HepG2 (cell line): ENCODE data around the gene ERP44.

Source experiments
- CTCF ChIP-seq: sonication (generic); formaldehyde crosslinking; IDR thresholded peaks from 2 replicates; pipeline ENCODE4 v1.5.0; 2020; ENCODE audit warnings: mild to moderate bottlenecking, missing genetic modification reagents, moderate library complexity
- GLI4 ChIP-seq: sonication (generic); formaldehyde crosslinking; IDR thresholded peaks from 2 replicates; pipeline ENCODE4 v1.5.1; 2020; ENCODE audit warnings: missing genetic modification reagents, mild to moderate bottlenecking, moderate library complexity, borderline replicate concordance
- POLR2AphosphoS5 ChIP-seq: IDR thresholded peaks from 2 replicates; pipeline ENCODE4 v1.6.1; 2012; ENCODE audit warnings: low read depth, low read length
- SMARCE1 ChIP-seq: fragments of 450-650 bp; IDR thresholded peaks from 2 replicates; pipeline ENCODE4 v1.6.1; 2017; ENCODE audit warnings: borderline replicate concordance
- TCF12 ChIP-seq, 2 experiments: fragments of 450-650 bp in 1 of 2; sonication (generic) in 1 of 2; formaldehyde crosslinking in 1 of 2; IDR thresholded peaks; 2 replicates each; pipeline versions ENCODE4 v1.6.1 to v1.8.0; 2017 to 2022; ENCODE audit warnings: antibody characterized with exemption in 1 of 2, mild to moderate bottlenecking in 1 of 2, missing genetic modification reagents in 1 of 2, moderate library complexity in 1 of 2
- TERF1 ChIP-seq: sonication (generic); formaldehyde crosslinking; IDR thresholded peaks from 2 replicates; pipeline ENCODE4 v1.8.0; 2022; ENCODE audit warnings: mild to moderate bottlenecking, missing genetic modification reagents, moderate library complexity
- UBTF ChIP-seq: sonication (generic); formaldehyde crosslinking; IDR thresholded peaks from 2 replicates; pipeline ENCODE4 v1.4.0; 2020; ENCODE audit warnings: mild to moderate bottlenecking, missing genetic modification reagents
- ZNF24 ChIP-seq: fragments of 450-650 bp; IDR thresholded peaks from 2 replicates; pipeline ENCODE4 v1.6.1; 2017; ENCODE audit warnings: antibody characterized with exemption, mild to moderate bottlenecking
- ZNF431 ChIP-seq: sonication (generic); formaldehyde crosslinking; IDR thresholded peaks from 2 replicates; pipeline ENCODE4 v1.9.0; 2022; ENCODE audit warnings: missing genetic modification reagents, low read depth, mild to moderate bottlenecking, borderline replicate concordance

- TF ChIP-seq ZNF24 (no peak), UBTF (CRISPR knock-in tag) (no peak), SMARCE1 (no peak), CTCF (no peak), POLR2AphosphoS5 (no peak), GLI4 (CRISPR knock-in tag) (no peak), TCF12 (IDR thresholded peaks at IDR 0.05) (no peak), TCF12 (CRISPR knock-in tag; IDR thresholded peaks at IDR 0.05) (no peak), ZNF431 (CRISPR knock-in tag) (no peak), TERF1 (no peak)
Observed at GRCh38 chr9:99962680-99963261, 136.0 kb downstream of the ERP44 start.
